C4-2B (cell line): Measurements from ENCODE around the gene PRKCE.
A peak's percentile ranks its signal among the peaks of the same experiment; 100 is the strongest.

Experiments used
- H3K27ac ChIP-seq: fragments of 450-650 bp; 2 replicates; pipeline ENCODE4 v1.5.1; 2017
- CTCF ChIP-seq: fragments of 450-650 bp; conservative IDR thresholded peaks from 2 replicates; pipeline ENCODE4 v1.5.1; 2017; ENCODE audit warnings: mild to moderate bottlenecking
- ZFX ChIP-seq: fragments of 450-650 bp; IDR thresholded peaks from 2 replicates; pipeline ENCODE4 v1.6.1; 2017

PRKCE gene

GRCh38 chr2:45988879-45989278 lies 337.4 kb downstream of the PRKCE start:
- no peak for TF ChIP-seq ZFX
- no peak for TF ChIP-seq CTCF
- H3K27ac ChIP-seq = no peak overlapping the region

DNA sequence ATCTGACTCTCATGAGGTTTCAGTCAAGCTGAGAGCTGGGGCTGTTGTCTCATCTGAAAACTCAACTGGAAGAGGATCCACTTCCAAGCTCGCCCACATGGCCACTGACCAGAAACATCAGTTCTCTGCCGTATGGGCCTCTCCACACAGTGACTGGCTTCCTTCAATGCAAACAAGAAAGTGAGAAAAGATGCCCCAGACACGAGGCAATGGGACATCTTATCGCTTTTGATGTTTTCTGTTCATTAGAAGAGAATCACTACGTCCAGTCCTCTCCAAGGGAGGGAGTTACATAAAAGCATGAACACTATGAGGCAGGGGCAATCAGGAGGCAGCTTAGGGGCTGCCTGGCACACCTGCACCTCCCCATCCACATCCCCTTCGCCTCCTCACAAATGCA lies 338.7 kb downstream of the PRKCE start:
- TF ChIP-seq ZFX (no peak), CTCF (no peak)
- H3K27ac ChIP-seq = no peak overlapping the region

- H3K27ac ChIP-seq = peak overlapping the region; percentile 49
Observed at GRCh38 chr2:45992021-45992740, 340.7 kb downstream of the PRKCE start.

DNA sequence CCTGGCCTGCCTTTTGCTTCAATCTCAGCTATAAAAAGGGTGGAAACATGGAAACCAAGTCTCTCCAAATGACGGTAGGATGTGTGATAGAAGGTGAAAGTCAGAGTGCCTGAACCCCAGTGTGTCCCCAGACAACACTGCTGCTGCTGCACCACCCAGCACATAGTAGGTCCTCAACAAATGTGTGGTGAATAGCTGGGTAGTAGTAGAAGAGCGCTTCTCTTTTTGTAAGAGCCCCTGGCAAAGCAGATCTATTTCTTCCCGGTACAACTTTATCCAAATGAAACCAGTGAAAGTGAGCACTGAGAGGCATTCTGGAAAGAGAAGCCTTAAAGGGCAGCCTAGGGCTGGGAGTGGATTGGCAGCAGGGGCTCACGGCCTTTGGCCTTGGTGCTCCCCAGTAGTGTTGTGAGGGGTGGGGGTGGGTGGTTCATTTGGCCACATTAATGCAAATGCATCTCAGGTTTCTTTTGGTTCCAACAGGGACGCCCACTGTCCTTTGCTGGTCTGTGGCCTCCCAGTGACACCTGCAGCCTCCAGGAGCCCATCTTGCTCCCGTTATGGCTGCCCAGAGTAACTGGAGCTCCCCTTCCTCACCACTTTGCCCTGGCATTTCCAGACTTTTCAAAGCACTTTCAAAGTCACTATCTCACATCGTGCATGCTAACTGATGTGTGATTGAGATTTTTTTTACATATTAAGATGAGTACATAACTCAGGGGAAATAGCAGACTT lies 341.4 kb downstream of the PRKCE start:
- TF ChIP-seq ZFX = no peak
- H3K27ac ChIP-seq = peak overlapping the region; percentile 49

More at GRCh38 chr2:45992021-45992740, 340.7 kb downstream of the PRKCE start:
- TF ChIP-seq CTCF (no peak), ZFX (no peak)

DNA sequence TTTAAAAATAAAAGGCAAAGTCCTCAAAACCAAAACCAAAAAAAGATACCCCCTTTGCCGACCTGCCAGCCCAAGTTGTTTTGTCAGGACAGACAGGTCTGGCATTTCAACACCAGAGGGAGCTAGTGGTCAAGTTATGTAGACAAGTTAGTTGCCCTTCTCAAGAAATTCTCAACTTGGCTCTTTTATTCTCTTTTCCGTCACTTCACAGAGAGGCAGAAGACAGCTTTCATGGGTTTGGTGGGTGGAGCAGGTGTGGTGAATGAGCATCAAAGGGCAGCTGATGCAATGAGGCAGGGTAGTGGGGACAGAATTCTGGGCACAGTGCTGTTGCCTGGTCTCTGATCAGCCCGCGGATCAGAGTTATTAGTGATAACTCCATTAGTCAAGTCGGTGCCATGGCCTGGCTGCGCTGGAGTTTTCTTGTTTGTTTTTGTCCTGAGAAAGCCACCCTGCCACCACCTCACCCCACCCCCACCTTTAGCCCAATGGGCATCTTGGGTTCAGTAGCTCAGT lies 342.1 kb downstream of the PRKCE start:
- TF ChIP-seq ZFX (no peak), CTCF (peak; percentile 71)
- no peak overlapping the region for H3K27ac ChIP-seq

DNA sequence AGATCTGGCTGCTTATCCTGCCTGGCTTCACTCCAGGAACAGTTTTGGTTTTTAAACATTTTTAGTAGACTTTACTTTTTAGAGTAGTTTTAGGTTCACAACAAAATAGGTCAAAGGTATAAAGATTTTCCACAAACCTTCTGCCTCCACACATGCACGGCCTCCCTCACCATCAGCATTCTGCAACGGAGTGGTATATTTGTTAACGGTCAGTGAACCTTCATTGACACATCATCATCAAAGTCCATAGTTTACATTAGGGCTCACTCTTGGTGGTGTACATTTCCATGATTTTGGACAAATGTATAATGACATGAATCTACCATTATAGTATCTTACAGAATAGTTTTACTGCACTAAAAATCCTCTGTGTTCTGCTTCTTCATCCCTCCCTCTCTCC lies 342.6 kb downstream of the PRKCE start:
- no peak overlapping the region for H3K27ac ChIP-seq
- TF ChIP-seq ZFX (no peak), CTCF (no peak)

GRCh38 chr2:46000660-46001059 lies 349.2 kb downstream of the PRKCE start:
- TF ChIP-seq CTCF = no peak
- no peak for TF ChIP-seq ZFX
- no peak overlapping the region for H3K27ac ChIP-seq
